Fibroblast of lung (primary cell): Measurements from ENCODE around the gene PPIB.

Experiments
- EZH2 ChIP-seq: IDR thresholded peaks from 2 replicates; pipeline ENCODE4 v1.5.1; 2012; ENCODE audit warnings: low read length, control low read depth, mild to moderate bottlenecking; ENCODE audit errors: missing control alignments
- TF ChIP-seq, protein P1 (sequence below), 2 donors: IDR thresholded peaks in 1 of 2; conservative IDR thresholded peaks in 1 of 2; 1 replicate in 1 of 2; 2 replicates in 1 of 2; pipeline ENCODE4 v1.5.1; 2011 to 2012; ENCODE audit warnings: low read length in 2 of 2, control low read depth in 1 of 2, inconsistent platforms in 1 of 2, low read depth in 1 of 2, mild to moderate bottlenecking in 1 of 2

DNA sequence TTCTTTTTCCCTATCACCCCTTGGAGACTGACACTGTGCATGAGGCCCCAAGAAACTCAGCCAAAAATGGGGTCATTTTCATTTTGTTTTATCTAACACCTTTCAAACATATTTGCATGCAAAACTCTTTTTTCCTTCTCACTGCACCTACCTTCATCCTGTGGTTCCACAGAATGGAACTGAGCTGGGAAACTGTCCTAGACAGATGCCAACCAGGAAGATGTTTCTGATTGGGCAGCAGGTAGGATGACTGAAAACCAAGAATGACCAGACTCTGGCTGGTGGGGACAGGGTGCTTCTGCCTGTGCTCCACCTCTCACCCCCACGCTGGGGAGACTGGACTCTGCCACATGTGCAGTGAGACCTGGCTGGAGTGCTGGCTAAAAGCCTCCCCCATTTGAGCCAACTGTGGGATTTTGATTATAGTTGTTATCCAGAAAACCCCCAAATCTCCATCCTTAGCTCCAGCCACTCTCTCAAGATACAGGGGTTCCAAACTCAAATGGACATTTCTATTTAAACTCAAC lies 5.2 kb downstream of the PPIB start:
- TF ChIP-seq, protein P1, sequence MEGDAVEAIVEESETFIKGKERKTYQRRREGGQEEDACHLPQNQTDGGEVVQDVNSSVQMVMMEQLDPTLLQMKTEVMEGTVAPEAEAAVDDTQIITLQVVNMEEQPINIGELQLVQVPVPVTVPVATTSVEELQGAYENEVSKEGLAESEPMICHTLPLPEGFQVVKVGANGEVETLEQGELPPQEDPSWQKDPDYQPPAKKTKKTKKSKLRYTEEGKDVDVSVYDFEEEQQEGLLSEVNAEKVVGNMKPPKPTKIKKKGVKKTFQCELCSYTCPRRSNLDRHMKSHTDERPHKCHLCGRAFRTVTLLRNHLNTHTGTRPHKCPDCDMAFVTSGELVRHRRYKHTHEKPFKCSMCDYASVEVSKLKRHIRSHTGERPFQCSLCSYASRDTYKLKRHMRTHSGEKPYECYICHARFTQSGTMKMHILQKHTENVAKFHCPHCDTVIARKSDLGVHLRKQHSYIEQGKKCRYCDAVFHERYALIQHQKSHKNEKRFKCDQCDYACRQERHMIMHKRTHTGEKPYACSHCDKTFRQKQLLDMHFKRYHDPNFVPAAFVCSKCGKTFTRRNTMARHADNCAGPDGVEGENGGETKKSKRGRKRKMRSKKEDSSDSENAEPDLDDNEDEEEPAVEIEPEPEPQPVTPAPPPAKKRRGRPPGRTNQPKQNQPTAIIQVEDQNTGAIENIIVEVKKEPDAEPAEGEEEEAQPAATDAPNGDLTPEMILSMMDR (conservative IDR thresholded peaks at IDR 0.05 in 1 of 2, IDR thresholded peaks at IDR 0.05 in 1 of 2; ENCODE audit: low read depth in 1 of 2, low read length in 2 of 2), result no peak
- no peak for TF ChIP-seq EZH2
